Body of pancreas (tissue), 4 donors: ENCODE results near the gene AGBL2.

Experiments used
- POLR2A ChIP-seq, 3 donors: fragments of 450-650 bp; IDR thresholded peaks; one replicate each; pipeline ENCODE4 v1.6.1; 2016; ENCODE audit warnings: antibody characterized with exemption in 3 of 3, mild to moderate bottlenecking in 2 of 3
- TF ChIP-seq, protein P1 (sequence below), 7 experiments: fragments of 450-650 bp in 4 of 7; fragments of 200-600 bp in 3 of 7; sonication (generic) in 3 of 7; IDR thresholded peaks; one replicate each; pipeline ENCODE4 v1.5.1; 2016 to 2019; ENCODE audit warnings: antibody characterized with exemption in 7 of 7

DNA sequence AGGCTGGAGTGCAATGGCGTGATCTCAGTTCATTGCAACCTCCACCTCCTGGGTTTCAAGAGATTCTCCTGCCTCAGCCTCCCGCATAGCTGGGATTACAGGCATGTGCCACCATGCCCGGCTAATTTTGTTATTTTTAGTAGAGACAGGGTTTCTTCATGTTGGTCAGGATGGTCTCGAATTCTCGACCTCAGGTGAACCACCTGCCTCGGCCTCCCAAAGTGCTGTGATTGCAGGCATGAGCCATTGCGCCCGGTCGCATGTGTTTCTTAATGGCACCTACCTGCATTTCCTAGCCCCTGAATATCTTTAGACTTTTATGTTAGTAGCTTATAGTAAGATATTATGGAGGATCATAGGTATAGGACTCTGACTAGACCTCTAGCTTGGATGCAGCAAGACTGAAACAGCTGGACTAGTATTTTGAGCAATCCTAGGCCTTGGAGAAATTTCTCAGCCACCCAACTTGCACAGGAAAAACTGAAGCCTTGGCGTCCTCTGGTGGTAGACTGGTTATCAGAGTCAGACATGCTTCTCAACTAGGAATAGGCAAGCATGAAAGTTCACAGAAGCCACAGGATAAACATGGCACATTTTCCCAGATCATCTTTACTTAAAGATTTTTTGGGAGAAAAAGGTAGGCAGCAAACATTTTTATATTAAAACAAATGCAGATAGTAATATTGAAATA is 98.3 kb downstream of the AGBL2 start:
- TF ChIP-seq, protein P1, sequence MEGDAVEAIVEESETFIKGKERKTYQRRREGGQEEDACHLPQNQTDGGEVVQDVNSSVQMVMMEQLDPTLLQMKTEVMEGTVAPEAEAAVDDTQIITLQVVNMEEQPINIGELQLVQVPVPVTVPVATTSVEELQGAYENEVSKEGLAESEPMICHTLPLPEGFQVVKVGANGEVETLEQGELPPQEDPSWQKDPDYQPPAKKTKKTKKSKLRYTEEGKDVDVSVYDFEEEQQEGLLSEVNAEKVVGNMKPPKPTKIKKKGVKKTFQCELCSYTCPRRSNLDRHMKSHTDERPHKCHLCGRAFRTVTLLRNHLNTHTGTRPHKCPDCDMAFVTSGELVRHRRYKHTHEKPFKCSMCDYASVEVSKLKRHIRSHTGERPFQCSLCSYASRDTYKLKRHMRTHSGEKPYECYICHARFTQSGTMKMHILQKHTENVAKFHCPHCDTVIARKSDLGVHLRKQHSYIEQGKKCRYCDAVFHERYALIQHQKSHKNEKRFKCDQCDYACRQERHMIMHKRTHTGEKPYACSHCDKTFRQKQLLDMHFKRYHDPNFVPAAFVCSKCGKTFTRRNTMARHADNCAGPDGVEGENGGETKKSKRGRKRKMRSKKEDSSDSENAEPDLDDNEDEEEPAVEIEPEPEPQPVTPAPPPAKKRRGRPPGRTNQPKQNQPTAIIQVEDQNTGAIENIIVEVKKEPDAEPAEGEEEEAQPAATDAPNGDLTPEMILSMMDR (IDR thresholded peaks at IDR 0.05), result peak in 6 of 7 experiments; percentile 17 to 56 (median 40)
- TF ChIP-seq POLR2A (IDR thresholded peaks at IDR 0.05), result no peak
